G401.6 (cell line): ENCODE results near the gene PRKACB.
"Not testable (repeated sequence)": the region's sequence is repeated elsewhere in the genome, so short reads cannot be mapped to it uniquely, and the experiment has no call there.

ENCODE experiments used
- FAIRE-seq: peaks from 2 replicates; lab custom pipeline; 2012; peaks lifted over from hg19 to GRCh38; lab: Jason Lieb, UNC

The PRKACB gene

GRCh38 chr1:84269306-84269705 lies 125.2 kb downstream of the PRKACB start:
- FAIRE-seq = no peak

GRCh38 chr1:84271441-84272151 lies 127.5 kb downstream of the PRKACB start:
- FAIRE-seq = no peak

GRCh38 chr1:84272401-84272800 lies 128.3 kb downstream of the PRKACB start:
- FAIRE-seq = no peak

- FAIRE-seq = no peak
These were observed 133.4 kb downstream of the PRKACB start for GRCh38 chr1:84277343-84278059.

GRCh38 chr1:84278905-84279304 lies 134.8 kb downstream of the PRKACB start:
- no peak for FAIRE-seq

GRCh38 chr1:84280912-84281311 lies 136.8 kb downstream of the PRKACB start:
- FAIRE-seq = no peak

GRCh38 chr1:84282780-84283333 lies 138.8 kb downstream of the PRKACB start:
- FAIRE-seq = no peak

- FAIRE-seq = no peak
These were observed 139.3 kb downstream of the PRKACB start for GRCh38 chr1:84283381-84283780.

GRCh38 chr1:84286071-84286470 lies 142.0 kb downstream of the PRKACB start:
- no peak for FAIRE-seq

GRCh38 chr1:84287389-84287788 lies 143.3 kb downstream of the PRKACB start:
- FAIRE-seq = not testable (repeated sequence)
